Measurements from ENCODE around the gene CEP112. TPM values are rescaled to one million over a fixed set of nuclear protein-coding genes. Genes with fewer than 3 reads are reported as not detected.

CEP112 gene
- total RNA-seq, 2 donors from 2014 or later: 5.0 to 8.6 TPM

GRCh38 chr17:66016231-66016630 is 175.7 kb downstream of the CEP112 start:
- H3K4me3 Mint-ChIP-seq: no peak overlapping the region

GRCh38 chr17:66008680-66009079 is 183.3 kb downstream of the CEP112 start:
- Mint-ChIP-seq H3K36me3 (ENCODE audit: insufficient read depth in 2 of 2) (no peaks in the 10 kb centered on the region), H3K4me1 (ENCODE audit: low read depth) (no peaks in the 10 kb centered on the region), H3K4me3 (no peak overlapping the region), H3K9me3 (peaks cover 0 to 5% of the 10 kb centered on the region in 2 donors), H3K27me3 (ENCODE audit: low read depth) (no peaks in the 10 kb centered on the region), H3K27ac (no peak overlapping the region)
- DNase-seq (no peak), ATAC-seq (replicated peaks in 1 of 2) (no peak)

More at GRCh38 chr17:66016231-66016630, 175.7 kb downstream of the CEP112 start:
- DNase-seq: no peak
- no peak overlapping the region for H3K27ac Mint-ChIP-seq
- H3K27me3 Mint-ChIP-seq (ENCODE audit: low read depth): no peaks in the 10 kb centered on the region
- ATAC-seq (replicated peaks in 1 of 2): no peak
- peaks cover 2 to 3% of the 10 kb centered on the region in 2 donors for H3K9me3 Mint-ChIP-seq
- H3K4me1 Mint-ChIP-seq (ENCODE audit: low read depth): no peaks in the 10 kb centered on the region
- H3K36me3 Mint-ChIP-seq (ENCODE audit: insufficient read depth in 2 of 2): no peaks in the 10 kb centered on the region

GRCh38 chr17:66006654-66007053 is 185.3 kb downstream of the CEP112 start:
- DNase-seq (no peak), ATAC-seq (replicated peaks in 1 of 2) (no peak)
- Mint-ChIP-seq H3K27me3 (ENCODE audit: low read depth) (no peaks in the 10 kb centered on the region), H3K36me3 (ENCODE audit: insufficient read depth in 2 of 2) (no peaks in the 10 kb centered on the region), H3K4me1 (ENCODE audit: low read depth) (no peaks in the 10 kb centered on the region), H3K4me3 (no peak overlapping the region), H3K27ac (no peak overlapping the region), H3K9me3 (peaks cover 0 to 4% of the 10 kb centered on the region in 2 donors)

GRCh38 chr17:66002812-66003211 is 189.1 kb downstream of the CEP112 start:
- H3K4me1 Mint-ChIP-seq (ENCODE audit: low read depth): no peaks in the 10 kb centered on the region
- no peak for ATAC-seq (replicated peaks in 1 of 2)

GRCh38 chr17:66002063-66002585 is 189.8 kb downstream of the CEP112 start:
- Mint-ChIP-seq H3K4me1 (ENCODE audit: low read depth) (no peaks in the 10 kb centered on the region), H3K27ac (no peak overlapping the region), H3K36me3 (ENCODE audit: insufficient read depth in 2 of 2) (no peaks in the 10 kb centered on the region), H3K9me3 (no peaks in the 10 kb centered on the region), H3K4me3 (no peak overlapping the region), H3K27me3 (ENCODE audit: low read depth) (no peaks in the 10 kb centered on the region)
- no peak for DNase-seq
- no peak for ATAC-seq (replicated peaks in 1 of 2)

More at GRCh38 chr17:66002812-66003211, 189.1 kb downstream of the CEP112 start:
- Mint-ChIP-seq H3K27me3 (ENCODE audit: low read depth) (no peaks in the 10 kb centered on the region), H3K9me3 (no peaks in the 10 kb centered on the region), H3K27ac (no peak overlapping the region), H3K4me3 (no peak overlapping the region), H3K36me3 (ENCODE audit: insufficient read depth in 2 of 2) (no peaks in the 10 kb centered on the region)
- no peak for DNase-seq

- DNase-seq: no peak
- no peaks in the 10 kb centered on the region for H3K27me3 Mint-ChIP-seq (ENCODE audit: low read depth)
- ATAC-seq (replicated peaks in 1 of 2): no peak
- H3K36me3 Mint-ChIP-seq (ENCODE audit: insufficient read depth in 2 of 2): peaks cover 0 to 2% of the 10 kb centered on the region in 2 donors
- H3K4me3 Mint-ChIP-seq: no peak overlapping the region
- no peaks in the 10 kb centered on the region for H3K4me1 Mint-ChIP-seq (ENCODE audit: low read depth)
- no peak overlapping the region for H3K27ac Mint-ChIP-seq
- H3K9me3 Mint-ChIP-seq: peaks cover 0 to 3% of the 10 kb centered on the region in 2 donors
Measured at GRCh38 chr17:66000216-66000615, 191.7 kb downstream of the CEP112 start.

- no peaks in the 10 kb centered on the region for H3K4me1 Mint-ChIP-seq (ENCODE audit: low read depth)
- DNase-seq (no peak), ATAC-seq (replicated peaks in 1 of 2) (no peak)
- H3K27me3 Mint-ChIP-seq (ENCODE audit: low read depth): no peaks in the 10 kb centered on the region
- no peak overlapping the region for H3K4me3 Mint-ChIP-seq
- no peak overlapping the region for H3K27ac Mint-ChIP-seq
- H3K36me3 Mint-ChIP-seq (ENCODE audit: insufficient read depth in 2 of 2): peaks cover 0 to 2% of the 10 kb centered on the region in 2 donors
- peaks cover 0 to 3% of the 10 kb centered on the region in 2 donors for H3K9me3 Mint-ChIP-seq
Measured at GRCh38 chr17:65998675-65999074, 193.3 kb downstream of the CEP112 start.

GRCh38 chr17:65994679-65995078 is 197.3 kb downstream of the CEP112 start:
- no peaks in the 10 kb centered on the region for H3K27me3 Mint-ChIP-seq (ENCODE audit: low read depth)
- DNase-seq: no peak
- no peak overlapping the region for H3K27ac Mint-ChIP-seq
- ATAC-seq (replicated peaks in 1 of 2): no peak
- H3K4me3 Mint-ChIP-seq: no peak overlapping the region
- H3K36me3 Mint-ChIP-seq (ENCODE audit: insufficient read depth in 2 of 2): peaks cover 0 to 2% of the 10 kb centered on the region in 2 donors
- H3K9me3 Mint-ChIP-seq: peaks cover 0 to 3% of the 10 kb centered on the region in 2 donors
- no peaks in the 10 kb centered on the region for H3K4me1 Mint-ChIP-seq (ENCODE audit: low read depth)

- no peak for DNase-seq
- Mint-ChIP-seq H3K9me3 (peaks cover 0 to 3% of the 10 kb centered on the region in 2 donors), H3K4me1 (ENCODE audit: low read depth) (no peaks in the 10 kb centered on the region), H3K36me3 (ENCODE audit: insufficient read depth in 2 of 2) (peaks cover 0 to 2% of the 10 kb centered on the region in 2 donors), H3K27ac (no peak overlapping the region), H3K4me3 (no peak overlapping the region), H3K27me3 (ENCODE audit: low read depth) (no peaks in the 10 kb centered on the region)
- no peak for ATAC-seq (replicated peaks in 1 of 2)
Measured at GRCh38 chr17:65994114-65994513, 197.8 kb downstream of the CEP112 start.

- Mint-ChIP-seq H3K27ac (no peak overlapping the region), H3K27me3 (ENCODE audit: low read depth) (no peaks in the 10 kb centered on the region), H3K4me3 (no peak overlapping the region), H3K9me3 (peaks cover 3 to 6% of the 10 kb centered on the region in 2 donors), H3K4me1 (ENCODE audit: low read depth) (no peaks in the 10 kb centered on the region), H3K36me3 (ENCODE audit: insufficient read depth in 2 of 2) (peaks cover 5 to 8% of the 10 kb centered on the region in 2 donors)
- ATAC-seq (replicated peaks in 1 of 2) (no peak), DNase-seq (no peak)
Measured at GRCh38 chr17:65990593-65990992, 201.3 kb downstream of the CEP112 start.

GRCh38 chr17:65988451-65988850 is 203.5 kb downstream of the CEP112 start:
- Mint-ChIP-seq H3K27ac (no peak overlapping the region), H3K36me3 (ENCODE audit: insufficient read depth in 2 of 2) (peaks cover 5 to 8% of the 10 kb centered on the region in 2 donors), H3K27me3 (ENCODE audit: low read depth) (no peaks in the 10 kb centered on the region), H3K4me1 (ENCODE audit: low read depth) (no peaks in the 10 kb centered on the region), H3K4me3 (no peak overlapping the region), H3K9me3 (peaks cover 3 to 6% of the 10 kb centered on the region in 2 donors)
- ATAC-seq (replicated peaks in 1 of 2): no peak
- DNase-seq: no peak

- H3K36me3 Mint-ChIP-seq (ENCODE audit: insufficient read depth in 2 of 2): peaks cover 5 to 8% of the 10 kb centered on the region in 2 donors
- no peaks in the 10 kb centered on the region for H3K27me3 Mint-ChIP-seq (ENCODE audit: low read depth)
- no peak for ATAC-seq (replicated peaks in 1 of 2)
- no peaks in the 10 kb centered on the region for H3K4me1 Mint-ChIP-seq (ENCODE audit: low read depth)
- H3K27ac Mint-ChIP-seq: no peak overlapping the region
- H3K9me3 Mint-ChIP-seq: peaks cover 3 to 6% of the 10 kb centered on the region in 2 donors
- H3K4me3 Mint-ChIP-seq: no peak overlapping the region
- peak in 1 of 2 donors; percentile 13 for DNase-seq
Measured at GRCh38 chr17:65987988-65988387, 203.9 kb downstream of the CEP112 start.

- peaks cover 5 to 8% of the 10 kb centered on the region in 2 donors for H3K36me3 Mint-ChIP-seq (ENCODE audit: insufficient read depth in 2 of 2)
- no peak overlapping the region for H3K4me3 Mint-ChIP-seq
- no peak for ATAC-seq (replicated peaks in 1 of 2)
- H3K27ac Mint-ChIP-seq: no peak overlapping the region
- H3K27me3 Mint-ChIP-seq (ENCODE audit: low read depth): no peaks in the 10 kb centered on the region
- H3K9me3 Mint-ChIP-seq: peaks cover 3 to 6% of the 10 kb centered on the region in 2 donors
- no peak for DNase-seq
- H3K4me1 Mint-ChIP-seq (ENCODE audit: low read depth): no peaks in the 10 kb centered on the region
Measured at GRCh38 chr17:65985571-65985970, 206.4 kb downstream of the CEP112 start.

- H3K27me3 Mint-ChIP-seq (ENCODE audit: low read depth): no peaks in the 10 kb centered on the region
- H3K27ac Mint-ChIP-seq: no peak overlapping the region
- no peak overlapping the region for H3K4me3 Mint-ChIP-seq
- H3K9me3 Mint-ChIP-seq: peaks cover 3 to 6% of the 10 kb centered on the region in 2 donors
- ATAC-seq (replicated peaks in 1 of 2) (no peak), DNase-seq (no peak)
- no peaks in the 10 kb centered on the region for H3K4me1 Mint-ChIP-seq (ENCODE audit: low read depth)
- H3K36me3 Mint-ChIP-seq (ENCODE audit: insufficient read depth in 2 of 2): peaks cover 5 to 8% of the 10 kb centered on the region in 2 donors
Measured at GRCh38 chr17:65984299-65984698, 207.6 kb downstream of the CEP112 start.
